Karpas-422 (cell line): ENCODE results near the gene TMEFF2. TPM values are rescaled to one million over a fixed set of nuclear protein-coding genes. Genes with fewer than 3 reads are reported as not detected.
A peak's percentile ranks its signal among the peaks of the same experiment; 100 is the strongest.

Experiments
- DNase-seq: peaks from one replicate; pipeline ENCODE4 v3.0.0-alpha.2; 2015
- H2AFZ ChIP-seq: fragments of 200-600 bp; sonication (generic); 2 replicates; pipeline ENCODE4 v1.6.1; 2014; ENCODE audit warnings: antibody characterized with exemption, low read length, mixed read lengths
- H3K27ac ChIP-seq: fragments of 200-600 bp; sonication (generic); 2 replicates; pipeline ENCODE4 v1.5.1; 2014; ENCODE audit warnings: mild to moderate bottlenecking, low read length, moderate library complexity
- H3K27me3 ChIP-seq: fragments of 200-600 bp; sonication (generic); 2 replicates; pipeline ENCODE4 v1.6.1; 2014; ENCODE audit warnings: low read length, mixed read lengths
- H3K36me3 ChIP-seq: fragments of 200-600 bp; sonication (generic); 2 replicates; pipeline ENCODE4 v1.6.1; 2014; ENCODE audit warnings: low read length, mixed read lengths; ENCODE audit not compliant: insufficient read depth
- H3K4me1 ChIP-seq: fragments of 200-600 bp; sonication (generic); 2 replicates; pipeline ENCODE4 v1.6.1; 2014; ENCODE audit warnings: mild to moderate bottlenecking, low read length, mixed read lengths
- H3K4me2 ChIP-seq: fragments of 200-600 bp; sonication (generic); 2 replicates; pipeline ENCODE4 v1.6.1; 2014; ENCODE audit warnings: low read length, low read depth, mild to moderate bottlenecking; ENCODE audit not compliant: poor library complexity, severe bottlenecking
- H3K4me3 ChIP-seq: fragments of 200-600 bp; sonication (generic); 2 replicates; pipeline ENCODE4 v1.5.1; 2014; ENCODE audit warnings: mild to moderate bottlenecking, antibody characterized with exemption, low read length, mixed read lengths
- H3K79me2 ChIP-seq: fragments of 200-600 bp; sonication (generic); 2 replicates; pipeline ENCODE4 v1.6.1; 2014; ENCODE audit warnings: mild to moderate bottlenecking, low read length, mixed read lengths
- H3K9ac ChIP-seq: fragments of 200-600 bp; sonication (generic); 2 replicates; pipeline ENCODE4 v1.6.0; 2014; ENCODE audit warnings: low read length
- H3K9me2 ChIP-seq: fragments of 200-600 bp; sonication (generic), shearing (Covaris generic); replicated peaks from 2 replicates; pipeline ENCODE4 v1.6.0; 2014; ENCODE audit warnings: mild to moderate bottlenecking, low read length, moderate library complexity; ENCODE audit not compliant: insufficient read depth
- H3K9me3 ChIP-seq: fragments of 300-700, 200-600 bp; sonication (generic); 2 replicates; pipeline ENCODE4 v1.6.1; 2014; ENCODE audit warnings: low read length, mixed read lengths
- H4K20me1 ChIP-seq: fragments of 200-600 bp; sonication (generic); 2 replicates; pipeline ENCODE4 v1.6.1; 2014; ENCODE audit warnings: mild to moderate bottlenecking, antibody characterized with exemption, low read length, low read depth; ENCODE audit not compliant: insufficient read depth
- total RNA-seq: library from RNA; depleted of rRNA; stranded (reverse); fragments of >200 nt; shearing (Covaris generic); gene quantifications from 2 replicates; pipeline ENCODE4 v1.2.3, GENCODE V29; 2014; ENCODE audit warnings: low replicate concordance

Gene TMEFF2
- total RNA-seq, 1 experiment from 2014 or later, result not detected

GRCh38 chr2:192044496-192044895 is 150.2 kb downstream of the TMEFF2 start:
- H3K9ac ChIP-seq, result no peak overlapping the region
- no peaks in the 10 kb centered on the region for H4K20me1 ChIP-seq
- no peaks in the 10 kb centered on the region for H3K79me2 ChIP-seq
- no peak overlapping the region for H2AFZ ChIP-seq
- no peak overlapping the region for H3K27ac ChIP-seq
- H3K9me3 ChIP-seq, result no peaks in the 10 kb centered on the region
- H3K4me3 ChIP-seq, result no peak overlapping the region
- H3K4me2 ChIP-seq, result no peak overlapping the region
- no peaks in the 10 kb centered on the region for H3K27me3 ChIP-seq
- H3K4me1 ChIP-seq, result no peaks in the 10 kb centered on the region
- H3K36me3 ChIP-seq, result no peaks in the 10 kb centered on the region
- H3K9me2 ChIP-seq, result no peaks in the 10 kb centered on the region; the same call in 1 of the 2 replicates
- DNase-seq, result no peak

- Histone ChIP-seq H3K9me3 (no peaks in the 10 kb centered on the region), H3K27me3 (no peaks in the 10 kb centered on the region), H3K4me3 (no peak overlapping the region), H4K20me1 (no peaks in the 10 kb centered on the region), H3K9ac (no peak overlapping the region), H3K79me2 (no peaks in the 10 kb centered on the region), H3K36me3 (no peaks in the 10 kb centered on the region), H3K4me1 (no peaks in the 10 kb centered on the region), H3K9me2 (no peaks in the 10 kb centered on the region; the same call in 1 of the 2 replicates), H3K4me2 (no peak overlapping the region), H2AFZ (no peak overlapping the region), H3K27ac (no peak overlapping the region)
- no peak for DNase-seq
Measured at GRCh38 chr2:192043216-192043870, 151.4 kb downstream of the TMEFF2 start.

- H3K27me3 ChIP-seq, result no peaks in the 10 kb centered on the region
- DNase-seq, result no peak
- no peaks in the 10 kb centered on the region for H3K4me1 ChIP-seq
- no peak overlapping the region for H2AFZ ChIP-seq
- no peaks in the 10 kb centered on the region; the same call in 1 of the 2 replicates for H3K9me2 ChIP-seq
- no peaks in the 10 kb centered on the region for H3K36me3 ChIP-seq
- no peaks in the 10 kb centered on the region for H4K20me1 ChIP-seq
- H3K9ac ChIP-seq, result no peak overlapping the region
- H3K27ac ChIP-seq, result no peak overlapping the region
- no peak overlapping the region for H3K4me3 ChIP-seq
- no peaks in the 10 kb centered on the region for H3K79me2 ChIP-seq
- H3K9me3 ChIP-seq, result no peaks in the 10 kb centered on the region
- H3K4me2 ChIP-seq, result no peak overlapping the region
Measured at GRCh38 chr2:192042126-192042525, 152.6 kb downstream of the TMEFF2 start.

GRCh38 chr2:192038110-192038509 is 156.6 kb downstream of the TMEFF2 start:
- no peak overlapping the region for H3K4me2 ChIP-seq
- H3K9me2 ChIP-seq, result no peaks in the 10 kb centered on the region
- DNase-seq, result no peak
- no peak overlapping the region for H3K9ac ChIP-seq
- no peaks in the 10 kb centered on the region for H3K79me2 ChIP-seq
- H3K4me1 ChIP-seq, result no peaks in the 10 kb centered on the region
- H4K20me1 ChIP-seq, result no peaks in the 10 kb centered on the region
- no peaks in the 10 kb centered on the region for H3K36me3 ChIP-seq
- no peak overlapping the region for H2AFZ ChIP-seq
- no peak overlapping the region for H3K27ac ChIP-seq
- no peaks in the 10 kb centered on the region for H3K9me3 ChIP-seq
- H3K4me3 ChIP-seq, result no peak overlapping the region
- H3K27me3 ChIP-seq, result no peaks in the 10 kb centered on the region

GRCh38 chr2:192035731-192036442 is 158.8 kb downstream of the TMEFF2 start:
- H3K36me3 ChIP-seq, result no peaks in the 10 kb centered on the region
- no peaks in the 10 kb centered on the region for H3K27me3 ChIP-seq
- H3K9me3 ChIP-seq, result no peaks in the 10 kb centered on the region
- no peaks in the 10 kb centered on the region for H3K79me2 ChIP-seq
- no peak for DNase-seq
- no peak overlapping the region for H3K4me3 ChIP-seq
- H2AFZ ChIP-seq, result no peak overlapping the region
- no peak overlapping the region for H3K27ac ChIP-seq
- H3K9me2 ChIP-seq, result no peaks in the 10 kb centered on the region
- no peaks in the 10 kb centered on the region for H4K20me1 ChIP-seq
- H3K4me2 ChIP-seq, result no peak overlapping the region
- no peak overlapping the region for H3K9ac ChIP-seq
- no peaks in the 10 kb centered on the region for H3K4me1 ChIP-seq

GRCh38 chr2:192030856-192031255 is 163.9 kb downstream of the TMEFF2 start:
- H3K9me2 ChIP-seq, result no peaks in the 10 kb centered on the region
- H3K36me3 ChIP-seq, result no peaks in the 10 kb centered on the region
- H3K4me3 ChIP-seq, result no peak overlapping the region
- no peaks in the 10 kb centered on the region for H3K79me2 ChIP-seq
- H3K4me1 ChIP-seq, result no peaks in the 10 kb centered on the region
- no peaks in the 10 kb centered on the region for H3K9me3 ChIP-seq
- H3K4me2 ChIP-seq, result no peak overlapping the region
- no peaks in the 10 kb centered on the region for H4K20me1 ChIP-seq
- no peak overlapping the region for H3K9ac ChIP-seq
- H3K27ac ChIP-seq, result no peak overlapping the region
- no peak overlapping the region for H2AFZ ChIP-seq
- no peak for DNase-seq
- no peaks in the 10 kb centered on the region for H3K27me3 ChIP-seq

GRCh38 chr2:192030289-192030688 is 164.4 kb downstream of the TMEFF2 start:
- H3K79me2 ChIP-seq, result no peaks in the 10 kb centered on the region
- no peak overlapping the region for H3K9ac ChIP-seq
- no peak overlapping the region for H3K4me3 ChIP-seq
- no peaks in the 10 kb centered on the region for H3K9me2 ChIP-seq
- H4K20me1 ChIP-seq, result no peaks in the 10 kb centered on the region
- no peak overlapping the region for H2AFZ ChIP-seq
- no peaks in the 10 kb centered on the region for H3K9me3 ChIP-seq
- no peak overlapping the region for H3K4me2 ChIP-seq
- H3K27me3 ChIP-seq, result no peaks in the 10 kb centered on the region
- DNase-seq, result no peak
- H3K36me3 ChIP-seq, result no peaks in the 10 kb centered on the region
- H3K4me1 ChIP-seq, result no peaks in the 10 kb centered on the region
- no peak overlapping the region for H3K27ac ChIP-seq

- Histone ChIP-seq H3K4me2 (no peak overlapping the region), H3K9me2 (no peaks in the 10 kb centered on the region), H2AFZ (no peak overlapping the region), H4K20me1 (no peaks in the 10 kb centered on the region), H3K4me1 (no peaks in the 10 kb centered on the region), H3K9me3 (no peaks in the 10 kb centered on the region), H3K27ac (no peak overlapping the region), H3K36me3 (no peaks in the 10 kb centered on the region), H3K4me3 (no peak overlapping the region), H3K27me3 (no peaks in the 10 kb centered on the region), H3K79me2 (no peaks in the 10 kb centered on the region), H3K9ac (no peak overlapping the region)
- peak; percentile 63 for DNase-seq
Measured at GRCh38 chr2:192029089-192029488, 165.6 kb downstream of the TMEFF2 start.
